Measurements from ENCODE around the gene TMC7. TPM values are rescaled to one million over a fixed set of nuclear protein-coding genes. Genes with fewer than 3 reads are reported as not detected.

Gene TMC7
- total RNA-seq, 1 experiment from 2014 or later = 0.82 TPM

GRCh38 chr16:19093631-19094541, 110.2 kb downstream of the TMC7 start:
- Histone ChIP-seq H3K27me3 (replicated peaks; ENCODE audit: insufficient read depth, low read depth, low read length, poor library complexity) (no peaks in the 10 kb centered on the region), H3K36me3 (ENCODE audit: insufficient read depth, low read length, poor library complexity, severe bottlenecking) (no peaks in the 10 kb centered on the region), H3K27ac (ENCODE audit: low read depth, low read length, poor library complexity, severe bottlenecking) (no peak overlapping the region), H3K9me3 (ENCODE audit: low read depth, low read length, poor library complexity, severe bottlenecking) (no peaks in the 10 kb centered on the region), H3K4me1 (ENCODE audit: insufficient read depth, low read length, poor library complexity, severe bottlenecking) (no peaks in the 10 kb centered on the region), H3K4me3 (ENCODE audit: low read depth, low read length, poor library complexity, severe bottlenecking) (no peak overlapping the region)
- ChIA-PET POLR2A (ENCODE audit: low non-redundant PET) (interaction anchor here (0.7 kb wide), 1 partner anchor 370 kb away, joined by 10 read pairs; no protein-coding TSS in a partner anchor), CTCF (interaction anchor here (0.6 kb wide), 1 partner anchor 195 kb away, joined by 3 read pairs; no protein-coding TSS in a partner anchor)
- intact Hi-C loops (cut with micrococcal nuclease; ENCODE audit: unreplicated experiment) = no loop called here
- TF ChIP-seq, protein P1, sequence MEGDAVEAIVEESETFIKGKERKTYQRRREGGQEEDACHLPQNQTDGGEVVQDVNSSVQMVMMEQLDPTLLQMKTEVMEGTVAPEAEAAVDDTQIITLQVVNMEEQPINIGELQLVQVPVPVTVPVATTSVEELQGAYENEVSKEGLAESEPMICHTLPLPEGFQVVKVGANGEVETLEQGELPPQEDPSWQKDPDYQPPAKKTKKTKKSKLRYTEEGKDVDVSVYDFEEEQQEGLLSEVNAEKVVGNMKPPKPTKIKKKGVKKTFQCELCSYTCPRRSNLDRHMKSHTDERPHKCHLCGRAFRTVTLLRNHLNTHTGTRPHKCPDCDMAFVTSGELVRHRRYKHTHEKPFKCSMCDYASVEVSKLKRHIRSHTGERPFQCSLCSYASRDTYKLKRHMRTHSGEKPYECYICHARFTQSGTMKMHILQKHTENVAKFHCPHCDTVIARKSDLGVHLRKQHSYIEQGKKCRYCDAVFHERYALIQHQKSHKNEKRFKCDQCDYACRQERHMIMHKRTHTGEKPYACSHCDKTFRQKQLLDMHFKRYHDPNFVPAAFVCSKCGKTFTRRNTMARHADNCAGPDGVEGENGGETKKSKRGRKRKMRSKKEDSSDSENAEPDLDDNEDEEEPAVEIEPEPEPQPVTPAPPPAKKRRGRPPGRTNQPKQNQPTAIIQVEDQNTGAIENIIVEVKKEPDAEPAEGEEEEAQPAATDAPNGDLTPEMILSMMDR (conservative IDR thresholded peaks at IDR 0.05; ENCODE audit: low read depth, low read length) = no peak
- no peak for TF ChIP-seq EZH2 (IDR thresholded peaks at IDR 0.05; ENCODE audit: borderline replicate concordance, low read depth, low read length, poor library complexity, severe bottlenecking)
- no peak for DNase-seq (ENCODE audit: low spot score)
- BruUV-seq (replicated peaks) = no TSS peak

GRCh38 chr16:19094542-19095365, 111.0 kb downstream of the TMC7 start:
- CTCF ChIA-PET = interaction anchor here (0.6 kb wide), 1 partner anchor 406 kb away, joined by 6 read pairs; no protein-coding TSS in a partner anchor
- TF ChIP-seq, protein P1 (conservative IDR thresholded peaks at IDR 0.05; ENCODE audit: low read depth, low read length) = peak; percentile 36; the same call in 1 of the 2 replicates
- no peak for TF ChIP-seq EZH2 (IDR thresholded peaks at IDR 0.05; ENCODE audit: borderline replicate concordance, low read depth, low read length, poor library complexity, severe bottlenecking)
- no peaks in the 10 kb centered on the region for H3K4me1 ChIP-seq (ENCODE audit: insufficient read depth, low read length, poor library complexity, severe bottlenecking)
- no peaks in the 10 kb centered on the region for H3K27me3 ChIP-seq (replicated peaks; ENCODE audit: insufficient read depth, low read depth, low read length, poor library complexity)
- H3K36me3 ChIP-seq (ENCODE audit: insufficient read depth, low read length, poor library complexity, severe bottlenecking) = no peaks in the 10 kb centered on the region
- no peaks in the 10 kb centered on the region for H3K9me3 ChIP-seq (ENCODE audit: low read depth, low read length, poor library complexity, severe bottlenecking)
- intact Hi-C loops (cut with micrococcal nuclease; ENCODE audit: unreplicated experiment) = no loop called here
- no TSS peak for BruUV-seq (replicated peaks)
- no peak overlapping the region for H3K4me3 ChIP-seq (ENCODE audit: low read depth, low read length, poor library complexity, severe bottlenecking)
- no peak for DNase-seq (ENCODE audit: low spot score)
- POLR2A ChIA-PET (ENCODE audit: low non-redundant PET) = interaction anchor here (0.7 kb wide), 1 partner anchor 369 kb away, joined by 10 read pairs; no protein-coding TSS in a partner anchor
- H3K27ac ChIP-seq (ENCODE audit: low read depth, low read length, poor library complexity, severe bottlenecking) = no peak overlapping the region

DNA sequence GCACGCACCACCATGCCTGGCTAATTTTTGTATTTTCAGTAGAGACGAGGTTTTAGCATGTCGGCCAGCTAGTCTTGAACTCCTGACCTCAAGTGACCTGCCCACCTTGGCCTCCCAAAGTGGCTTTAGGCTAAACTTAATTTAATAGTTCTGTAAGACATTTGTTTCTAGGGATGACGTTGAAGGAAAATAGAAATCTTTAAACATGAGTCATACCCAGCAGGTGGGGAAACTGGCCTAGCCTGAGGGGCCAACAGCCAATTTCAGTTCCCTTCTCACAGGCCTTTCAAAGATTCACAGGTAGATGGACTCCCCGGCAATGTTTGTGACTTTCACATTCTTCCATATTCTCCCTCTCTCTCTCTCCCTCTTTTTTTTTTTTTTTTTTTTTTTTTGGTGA, 111.9 kb downstream of the TMC7 start:
- Histone ChIP-seq H3K27ac (ENCODE audit: low read depth, low read length, poor library complexity, severe bottlenecking) (no peak overlapping the region), H3K4me1 (ENCODE audit: insufficient read depth, low read length, poor library complexity, severe bottlenecking) (no peaks in the 10 kb centered on the region), H3K9me3 (ENCODE audit: low read depth, low read length, poor library complexity, severe bottlenecking) (no peaks in the 10 kb centered on the region), H3K36me3 (ENCODE audit: insufficient read depth, low read length, poor library complexity, severe bottlenecking) (no peaks in the 10 kb centered on the region), H3K4me3 (ENCODE audit: low read depth, low read length, poor library complexity, severe bottlenecking) (no peak overlapping the region), H3K27me3 (replicated peaks; ENCODE audit: insufficient read depth, low read depth, low read length, poor library complexity) (no peaks in the 10 kb centered on the region)
- CTCF ChIA-PET = no interaction called here
- no peak for DNase-seq (ENCODE audit: low spot score)
- POLR2A ChIA-PET (ENCODE audit: low non-redundant PET) = no interaction called here
- TF ChIP-seq EZH2 (IDR thresholded peaks at IDR 0.05; ENCODE audit: borderline replicate concordance, low read depth, low read length, poor library complexity, severe bottlenecking) = no peak
- TF ChIP-seq, protein P1 (conservative IDR thresholded peaks at IDR 0.05; ENCODE audit: low read depth, low read length) = no peak
- no TSS peak for BruUV-seq (replicated peaks)
- intact Hi-C loops (cut with micrococcal nuclease; ENCODE audit: unreplicated experiment) = no loop called here

Data from A673 (cell line).